Activated CD8-positive, alpha-beta memory T cell treated with anti-CD3 and anti-CD28 coated beads, Interleukin-2, amount 50 U/mL, for 1 hour (primary cell): ENCODE results near the gene PEMT.

Source experiments
- DNase-seq: peaks from one replicate; pipeline ENCODE4 v3.0.0-alpha.2; 2020; ENCODE audit errors: extremely low read depth

The PEMT gene

DNA sequence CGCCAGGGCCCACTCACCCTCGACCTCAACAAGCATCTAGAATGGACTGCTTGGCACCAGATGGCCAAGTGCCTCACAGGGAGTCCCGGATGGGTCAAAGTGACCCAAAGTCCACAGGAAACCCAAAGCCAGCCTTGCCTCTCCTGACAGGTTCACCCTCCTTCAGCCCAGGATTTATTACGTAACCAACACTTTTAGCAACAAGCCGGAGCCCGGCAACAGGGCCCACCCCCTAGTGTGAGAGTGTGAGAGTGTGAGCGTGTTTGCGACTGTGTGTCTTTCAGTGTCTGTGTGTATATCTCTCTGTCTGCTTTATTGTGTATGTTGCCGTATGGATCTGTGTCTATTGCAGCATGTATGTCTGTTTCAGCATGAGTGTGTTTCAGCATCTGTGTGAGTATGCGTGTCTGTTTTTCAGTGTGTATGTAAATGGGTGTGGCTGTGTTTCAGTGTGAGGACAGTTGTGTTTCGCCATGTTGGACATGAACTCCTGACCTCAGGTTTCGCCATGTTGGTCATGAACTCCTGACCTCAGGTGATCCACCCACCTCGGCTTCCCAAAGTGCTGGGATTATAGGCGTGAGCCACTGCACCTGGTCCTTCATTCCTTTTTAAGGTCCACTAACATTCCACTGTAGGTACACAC, 13.7 kb upstream of the PEMT start:
- DNase-seq, result no peak

GRCh38 chr17:17603895-17604225, 12.4 kb upstream of the PEMT start:
- no peak for DNase-seq

DNA sequence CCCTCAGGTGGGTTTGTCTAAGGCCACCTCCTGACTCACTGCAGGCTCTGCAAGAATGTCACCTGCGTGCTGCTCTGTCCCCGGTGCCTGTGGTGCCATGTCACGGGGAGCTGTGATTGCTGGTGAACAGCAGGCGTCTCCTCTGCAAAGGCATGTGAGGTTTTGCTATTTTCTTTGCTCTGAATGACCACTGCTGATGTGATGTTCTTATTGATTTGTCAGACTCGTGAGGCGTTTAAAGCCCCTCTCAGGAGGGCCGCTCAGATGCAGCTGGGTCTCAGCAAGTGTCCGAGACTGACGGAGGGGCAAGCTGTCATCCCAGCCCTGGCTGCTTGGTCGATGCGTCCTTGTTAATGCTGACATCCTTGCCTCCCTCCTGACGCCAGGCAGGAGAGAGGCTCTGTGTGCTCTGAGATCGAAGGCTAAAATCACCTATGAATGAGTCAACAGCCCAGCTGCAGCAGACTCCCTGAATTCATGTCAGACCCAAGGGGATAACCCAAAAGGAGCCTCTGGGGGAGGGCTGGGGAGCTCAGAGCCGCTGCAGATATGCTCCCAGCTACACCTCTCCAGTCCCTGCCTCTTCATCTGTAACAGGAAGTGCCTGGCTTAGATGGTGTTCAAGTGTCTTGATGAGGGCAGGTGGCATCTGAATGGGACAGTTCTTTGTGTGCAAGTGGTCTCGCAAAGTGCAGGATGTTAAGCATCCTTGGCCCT, 11.8 kb upstream of the PEMT start:
- no peak for DNase-seq

- DNase-seq, result no peak
These were observed 8.5 kb upstream of the PEMT start for GRCh38 chr17:17599965-17600364.

DNA sequence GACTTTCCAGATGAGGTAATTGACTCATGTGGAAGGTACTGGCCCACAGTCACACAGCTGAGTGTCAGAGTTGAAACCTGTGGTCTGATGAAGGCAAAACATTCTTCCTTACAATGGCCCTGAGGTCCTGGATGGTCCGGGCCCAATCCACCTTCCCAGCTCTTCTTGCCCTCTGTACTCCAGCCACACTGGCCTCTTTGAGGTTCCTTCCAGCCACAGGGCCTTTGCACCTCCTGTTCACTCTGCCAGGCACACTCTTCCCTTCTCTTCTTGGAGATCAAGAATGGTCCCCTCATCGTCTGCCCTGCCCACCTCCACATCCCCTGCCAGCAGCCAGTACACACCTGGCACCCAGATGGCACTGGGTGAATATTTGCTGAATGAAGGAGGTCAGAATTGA, 6.5 kb upstream of the PEMT start:
- DNase-seq, result no peak

- no peak for DNase-seq
These were observed 4.2 kb upstream of the PEMT start for GRCh38 chr17:17595755-17596154.

DNA sequence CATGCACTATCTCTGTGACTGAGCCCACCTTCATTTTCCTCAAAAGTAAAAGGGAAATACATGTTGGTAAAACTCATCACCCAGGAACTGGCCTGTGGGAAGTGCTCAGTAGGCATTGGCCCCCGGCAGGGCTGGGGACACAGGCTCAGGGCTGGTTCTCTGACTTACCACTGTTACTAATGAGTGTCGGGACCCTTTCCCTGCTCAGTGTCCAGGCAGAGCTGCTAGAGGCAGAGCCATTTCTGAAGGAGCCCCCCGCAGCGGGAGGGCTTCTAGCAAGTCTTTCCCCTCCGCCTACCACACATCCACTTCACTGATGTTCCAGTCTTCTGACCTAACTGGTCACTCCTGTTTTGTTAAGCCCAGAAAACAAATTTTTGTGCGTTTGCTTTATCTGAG, 1.7 kb upstream of the PEMT start:
- no peak for DNase-seq

- DNase-seq, result no peak
These were observed 589 bp downstream of the PEMT start for GRCh38 chr17:17590883-17591354.

DNA sequence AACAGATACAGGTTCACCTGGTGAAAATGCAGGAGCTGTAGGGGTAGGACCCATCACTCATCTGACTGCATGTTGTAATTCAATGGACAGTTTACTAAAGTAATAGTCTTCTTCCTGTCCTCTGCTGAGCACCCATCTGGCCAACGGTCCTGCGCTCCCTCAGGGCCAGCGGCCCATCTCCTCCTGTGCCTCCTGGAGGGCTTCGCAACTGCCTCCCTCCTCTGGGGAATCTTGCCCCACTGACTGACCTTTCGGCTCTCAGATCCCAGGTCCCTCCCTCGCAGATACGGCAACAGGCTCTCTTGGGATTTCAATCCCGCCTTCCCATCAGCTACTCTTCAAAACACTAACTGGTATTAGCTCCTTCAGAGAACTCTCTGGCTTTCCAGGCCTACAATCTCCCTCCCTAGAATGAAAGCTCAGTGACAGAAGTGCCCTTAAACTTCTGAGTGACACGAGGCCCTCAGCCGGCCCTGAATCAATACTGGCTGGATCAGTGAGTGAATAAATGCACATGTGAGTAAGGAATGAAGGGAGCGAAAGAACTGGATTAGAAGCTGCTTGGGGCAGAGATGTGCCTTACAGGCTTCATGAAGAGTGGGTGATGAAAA, 1.3 kb downstream of the PEMT start:
- DNase-seq, result no peak

- DNase-seq, result no peak
These were observed 3.7 kb downstream of the PEMT start for GRCh38 chr17:17587614-17588337.

GRCh38 chr17:17582372-17582771, 9.1 kb downstream of the PEMT start:
- DNase-seq, result no peak

GRCh38 chr17:17581509-17581908, 10.0 kb downstream of the PEMT start:
- no peak for DNase-seq

DNA sequence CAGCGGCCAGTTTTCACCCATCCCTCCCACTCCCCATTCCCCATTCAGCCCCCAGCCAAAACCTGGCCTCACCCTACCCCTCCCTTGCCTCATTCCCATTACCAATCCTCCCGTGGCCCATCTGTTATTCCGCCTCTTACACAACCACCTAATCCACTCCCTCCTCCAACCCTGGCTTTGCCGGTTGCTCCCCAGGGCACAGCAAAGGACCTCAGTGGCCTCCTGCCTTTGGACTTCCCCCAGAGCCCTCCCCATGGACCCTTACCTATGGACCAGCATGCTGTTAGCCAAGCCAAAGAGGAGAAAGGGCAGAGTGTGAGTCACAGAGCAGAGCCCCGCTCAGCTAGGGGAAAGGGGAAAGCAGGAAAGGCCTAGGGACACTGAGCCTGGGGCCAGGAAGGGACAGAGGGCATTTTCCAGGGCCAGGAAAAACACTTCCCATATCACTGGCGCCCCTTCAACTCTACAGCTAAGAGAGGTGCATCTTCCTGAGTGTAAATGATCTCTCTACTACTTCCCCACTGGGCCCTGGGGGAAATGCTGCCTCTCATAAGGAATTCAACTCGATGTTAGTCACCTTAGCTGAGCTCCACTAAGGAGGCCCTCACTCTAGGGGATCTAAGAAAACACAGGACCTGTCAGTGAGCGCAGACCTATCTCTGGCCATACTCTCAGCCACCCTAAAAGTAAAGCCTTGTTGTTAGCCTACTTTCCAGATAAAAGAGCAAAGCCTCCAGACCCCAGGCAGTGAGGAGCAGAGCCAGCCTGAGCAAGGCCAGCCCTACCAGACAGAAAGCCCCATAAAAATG, 10.6 kb downstream of the PEMT start:
- DNase-seq, result no peak

DNA sequence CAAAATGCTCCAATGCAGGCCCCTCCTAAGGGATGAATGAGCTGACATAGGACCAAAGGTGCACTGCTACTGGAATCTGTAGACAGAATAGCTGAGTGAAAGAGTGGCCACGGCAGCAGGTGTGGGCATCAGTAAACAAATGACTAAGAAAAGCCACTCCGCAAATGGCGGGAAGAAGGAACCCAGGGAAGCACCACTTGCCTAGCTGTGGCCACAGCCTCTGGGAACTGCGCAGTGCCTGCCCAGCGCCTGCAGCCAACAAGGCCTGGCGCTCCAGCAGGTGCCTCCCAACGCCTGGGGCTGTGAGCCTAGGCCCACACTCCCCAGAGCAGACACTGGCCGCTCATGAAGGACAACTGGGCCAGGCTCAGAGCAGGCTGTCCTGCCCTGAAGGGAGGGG, 11.8 kb downstream of the PEMT start:
- DNase-seq, result no peak

GRCh38 chr17:17577373-17577772, 14.1 kb downstream of the PEMT start:
- no peak for DNase-seq

DNA sequence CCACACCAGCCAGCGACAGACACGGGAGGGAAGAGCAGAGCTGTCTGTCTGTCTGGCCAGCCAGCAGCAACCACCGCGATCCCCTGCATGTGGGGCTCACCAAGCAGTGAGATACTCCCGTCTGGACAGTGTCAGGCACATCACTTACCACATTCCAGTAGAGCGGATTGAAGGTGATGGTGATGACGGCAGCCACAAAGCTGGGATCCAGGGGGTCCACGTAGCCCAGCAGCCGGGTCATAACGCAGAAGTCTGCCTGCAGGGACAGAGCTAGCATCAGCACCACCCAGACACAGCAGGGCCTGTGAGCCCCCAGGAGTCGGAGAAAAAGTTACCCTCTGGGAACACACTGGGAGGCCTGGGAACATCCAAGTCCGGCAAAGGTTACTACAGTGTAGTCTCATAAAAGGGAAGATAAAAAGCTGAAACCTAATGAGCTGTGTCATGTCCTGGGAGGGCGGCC, 14.7 kb downstream of the PEMT start:
- DNase-seq, result no peak

GRCh38 chr17:17575360-17576251, 15.9 kb downstream of the PEMT start:
- no peak for DNase-seq

DNA sequence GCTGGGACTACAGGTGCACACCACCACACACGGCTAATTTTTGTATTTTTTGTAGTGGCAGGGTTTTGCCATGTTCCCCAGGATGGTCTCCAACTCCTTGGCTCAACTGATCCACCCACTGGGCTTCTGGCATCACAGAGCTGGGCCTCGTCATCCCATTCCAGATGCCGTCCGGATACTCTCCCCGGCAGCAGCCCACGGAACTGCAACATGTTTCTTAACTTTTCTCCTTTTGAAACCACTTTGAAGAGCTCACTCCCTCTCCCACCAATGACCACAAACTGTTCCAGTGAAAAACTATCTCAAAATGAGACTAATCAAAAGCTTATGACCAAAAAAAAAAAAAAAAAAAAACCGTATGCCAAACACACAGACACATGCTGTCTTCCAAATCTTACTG, 17.6 kb downstream of the PEMT start:
- no peak for DNase-seq

DNA sequence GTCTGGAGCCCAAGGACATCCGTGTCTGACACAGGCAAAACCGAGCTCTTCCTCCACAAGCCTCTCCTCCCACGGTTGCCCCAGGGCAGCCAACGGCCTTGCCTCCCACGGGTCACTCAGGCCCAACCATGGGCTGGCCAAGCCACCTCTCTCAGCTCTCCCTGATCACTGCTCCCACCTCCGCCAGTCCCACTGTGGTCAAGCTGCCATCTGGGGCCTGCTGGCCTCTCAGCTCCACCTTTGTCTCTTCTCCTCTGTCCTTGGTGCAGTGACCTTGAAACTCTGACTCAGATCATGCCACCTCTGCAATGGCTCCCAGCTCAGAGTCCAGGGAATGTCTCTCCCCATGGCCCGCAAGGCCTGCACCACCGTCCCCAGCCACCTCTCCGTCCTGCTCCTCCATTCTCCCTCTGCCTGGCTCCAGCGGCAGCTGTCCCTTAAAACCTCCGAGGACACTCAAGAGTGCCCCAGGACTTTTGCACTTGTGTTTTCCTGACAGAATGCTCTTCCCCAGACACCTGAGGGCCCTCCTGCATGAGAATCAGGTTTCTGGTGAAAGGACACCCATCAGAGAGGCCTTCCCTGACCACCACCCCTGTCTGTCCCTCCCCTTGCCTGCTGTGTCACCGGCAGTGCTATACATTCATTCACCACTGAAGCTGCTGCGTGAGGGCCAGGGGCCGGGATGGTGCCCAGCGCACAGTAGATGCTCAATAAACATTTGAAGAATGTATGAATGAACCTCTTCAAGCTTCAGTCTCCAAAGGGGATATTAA, 19.3 kb downstream of the PEMT start:
- no peak for DNase-seq
